ENCODE results near the gene BLACAT1.
A peak's percentile ranks its signal among the peaks of the same experiment; 100 is the strongest.

Gene BLACAT1

DNA sequence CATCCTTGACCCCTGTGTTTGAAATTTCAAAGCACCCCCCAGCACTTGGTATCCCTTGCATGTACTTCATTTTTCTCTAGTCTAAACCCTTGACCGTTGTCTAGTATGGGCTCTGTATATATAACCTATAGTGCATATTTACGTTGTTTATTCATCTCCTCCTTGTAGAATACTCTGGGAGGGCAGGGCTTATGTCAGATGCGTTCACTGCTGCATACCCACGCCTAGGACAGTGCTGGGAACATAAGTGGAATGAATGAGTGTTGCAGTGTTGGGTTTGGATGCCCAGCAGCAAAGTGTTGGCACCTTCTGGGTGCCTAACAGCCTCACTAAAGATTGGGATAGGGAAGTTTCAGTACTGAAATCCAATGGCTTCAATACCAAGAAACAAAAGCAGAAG lies 17.6 kb upstream of the BLACAT1 start:
- DNase-seq (ENCODE audit: low read depth, low spot score) = no peak
- TF ChIP-seq, protein P1, sequence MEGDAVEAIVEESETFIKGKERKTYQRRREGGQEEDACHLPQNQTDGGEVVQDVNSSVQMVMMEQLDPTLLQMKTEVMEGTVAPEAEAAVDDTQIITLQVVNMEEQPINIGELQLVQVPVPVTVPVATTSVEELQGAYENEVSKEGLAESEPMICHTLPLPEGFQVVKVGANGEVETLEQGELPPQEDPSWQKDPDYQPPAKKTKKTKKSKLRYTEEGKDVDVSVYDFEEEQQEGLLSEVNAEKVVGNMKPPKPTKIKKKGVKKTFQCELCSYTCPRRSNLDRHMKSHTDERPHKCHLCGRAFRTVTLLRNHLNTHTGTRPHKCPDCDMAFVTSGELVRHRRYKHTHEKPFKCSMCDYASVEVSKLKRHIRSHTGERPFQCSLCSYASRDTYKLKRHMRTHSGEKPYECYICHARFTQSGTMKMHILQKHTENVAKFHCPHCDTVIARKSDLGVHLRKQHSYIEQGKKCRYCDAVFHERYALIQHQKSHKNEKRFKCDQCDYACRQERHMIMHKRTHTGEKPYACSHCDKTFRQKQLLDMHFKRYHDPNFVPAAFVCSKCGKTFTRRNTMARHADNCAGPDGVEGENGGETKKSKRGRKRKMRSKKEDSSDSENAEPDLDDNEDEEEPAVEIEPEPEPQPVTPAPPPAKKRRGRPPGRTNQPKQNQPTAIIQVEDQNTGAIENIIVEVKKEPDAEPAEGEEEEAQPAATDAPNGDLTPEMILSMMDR (IDR thresholded peaks at IDR 0.05; ENCODE audit: low read depth, low read length) = no peak
- H3K4me3 ChIP-seq (ENCODE audit: low read depth, low read length) = no peak overlapping the region
- in situ Hi-C loops (cut with HindIII; ENCODE audit: low sequenced_read_pairs) = no loop called here

DNA sequence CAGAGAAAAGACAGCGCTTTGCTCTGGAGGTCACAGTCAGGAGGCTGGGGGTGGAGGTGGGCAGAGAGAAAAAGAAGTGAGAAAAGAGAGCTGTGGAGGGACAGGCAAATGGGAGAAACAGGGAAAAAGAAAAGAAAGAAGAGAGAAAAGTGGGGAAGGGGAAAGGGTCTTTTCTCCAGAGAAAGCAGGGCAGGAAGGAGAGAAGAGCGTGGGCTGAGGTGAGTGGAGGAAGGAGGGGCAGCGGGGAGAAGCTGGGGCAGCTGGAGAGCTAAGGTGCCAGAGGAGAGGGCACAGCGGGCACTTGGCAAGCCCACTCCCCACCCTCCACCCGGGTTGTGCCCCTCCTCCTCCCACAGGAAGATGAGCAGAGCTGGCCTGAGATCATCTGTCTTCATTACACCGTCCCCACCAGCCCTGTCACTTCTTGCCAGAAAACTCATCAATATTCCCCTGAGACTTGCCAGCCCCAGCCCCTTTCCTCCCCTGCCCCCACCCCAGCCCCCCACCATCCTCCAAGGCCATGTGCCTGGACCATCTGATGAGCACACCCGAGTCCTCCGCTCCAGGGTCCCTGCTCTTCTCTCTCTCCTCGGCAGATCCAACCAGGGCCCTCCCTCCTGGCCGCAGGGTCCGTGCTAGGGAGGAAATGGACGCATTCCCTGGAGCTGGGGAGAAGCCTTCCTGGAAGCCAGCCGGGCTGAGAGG lies 17.0 kb upstream of the BLACAT1 start:
- TF ChIP-seq, protein P1 (IDR thresholded peaks at IDR 0.05; ENCODE audit: low read depth, low read length) = no peak
- DNase-seq (ENCODE audit: low read depth, low spot score) = no peak
- no peak overlapping the region for H3K4me3 ChIP-seq (ENCODE audit: low read depth, low read length)
- in situ Hi-C loops (cut with HindIII; ENCODE audit: low sequenced_read_pairs) = no loop called here

DNA sequence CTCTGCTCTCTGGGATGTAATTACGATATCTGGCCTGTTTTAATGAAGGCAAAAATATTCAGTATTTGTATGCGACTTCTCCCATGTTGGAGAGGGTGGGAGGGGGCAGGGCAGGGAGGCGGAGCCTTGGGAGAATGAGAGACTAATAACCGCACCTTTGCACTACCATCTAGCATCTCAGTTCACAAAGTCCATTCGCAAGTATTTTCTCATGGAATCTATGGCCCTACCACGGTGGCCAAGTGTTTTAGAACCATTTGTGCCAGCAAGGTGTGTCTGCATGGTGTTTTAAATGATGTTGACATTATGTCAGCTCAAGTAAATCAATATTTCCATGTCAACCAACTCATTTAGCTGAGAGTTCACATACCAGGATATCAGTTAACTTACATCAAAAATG lies 14.3 kb upstream of the BLACAT1 start:
- TF ChIP-seq, protein P1 (IDR thresholded peaks at IDR 0.05; ENCODE audit: low read depth, low read length) = no peak
- in situ Hi-C loops (cut with HindIII; ENCODE audit: low sequenced_read_pairs) = no loop called here

DNA sequence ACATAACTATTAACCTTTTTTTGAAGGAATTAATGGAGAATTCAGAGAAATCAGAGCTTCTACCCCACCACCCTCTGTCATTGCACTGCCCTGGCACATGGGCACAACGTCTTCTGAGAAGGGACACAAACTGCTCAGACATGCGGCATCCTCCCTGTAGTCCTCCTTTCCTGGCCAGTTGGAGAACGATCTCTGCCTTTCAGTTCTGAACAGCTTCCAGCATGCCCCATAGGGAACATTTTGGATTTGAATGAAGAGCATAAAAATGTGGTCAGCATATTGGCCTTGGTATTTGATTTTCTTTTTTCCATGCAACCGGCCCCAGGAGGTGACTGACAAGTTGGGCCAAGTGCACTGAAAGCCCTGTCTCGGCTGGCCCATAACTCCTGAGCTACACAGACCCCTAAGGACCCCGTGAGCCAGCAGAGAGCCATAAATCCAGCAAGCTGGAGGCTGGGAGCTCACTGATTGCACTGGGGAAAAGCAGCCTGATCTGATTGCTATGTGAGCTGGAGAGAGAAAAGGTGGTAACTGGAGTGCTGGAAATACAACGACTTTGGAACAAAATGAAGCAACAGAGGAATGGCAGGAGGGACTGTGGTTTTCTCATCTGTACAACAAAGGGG lies 10.9 kb upstream of the BLACAT1 start:
- TF ChIP-seq, protein P1 (IDR thresholded peaks at IDR 0.05; ENCODE audit: low read depth, low read length) = no peak
- no peak overlapping the region for H3K4me3 ChIP-seq (ENCODE audit: low read depth, low read length)
- DNase-seq (ENCODE audit: low read depth, low spot score) = no peak
- in situ Hi-C loops (cut with HindIII; ENCODE audit: low sequenced_read_pairs) = no loop called here

More for the DNA sequence above, 14.3 kb upstream of the BLACAT1 start:
- H3K4me3 ChIP-seq (ENCODE audit: low read depth, low read length) = no peak overlapping the region
- DNase-seq (ENCODE audit: low read depth, low spot score) = no peak

DNA sequence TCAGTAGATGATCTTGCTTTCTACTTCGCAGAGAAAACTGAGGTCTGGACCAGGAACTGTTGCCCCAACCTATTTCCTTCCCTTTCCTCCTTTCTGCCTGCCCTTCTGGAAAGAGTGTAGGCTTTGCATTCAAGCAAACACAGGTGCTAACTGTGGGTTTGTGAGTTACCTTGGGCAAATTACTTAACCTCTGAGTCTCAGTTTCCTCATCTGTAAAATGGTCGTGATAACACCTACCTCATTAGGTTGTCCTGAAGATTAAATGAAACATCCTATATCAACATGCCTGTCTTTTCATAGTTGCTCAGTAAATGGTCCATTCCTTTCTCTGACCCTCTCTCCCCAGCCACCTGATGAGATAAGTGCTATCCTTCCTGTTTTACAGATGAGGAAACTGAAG lies 9.5 kb upstream of the BLACAT1 start:
- in situ Hi-C loops (cut with HindIII; ENCODE audit: low sequenced_read_pairs) = no loop called here
- TF ChIP-seq, protein P1 (IDR thresholded peaks at IDR 0.05; ENCODE audit: low read depth, low read length) = no peak

DNA sequence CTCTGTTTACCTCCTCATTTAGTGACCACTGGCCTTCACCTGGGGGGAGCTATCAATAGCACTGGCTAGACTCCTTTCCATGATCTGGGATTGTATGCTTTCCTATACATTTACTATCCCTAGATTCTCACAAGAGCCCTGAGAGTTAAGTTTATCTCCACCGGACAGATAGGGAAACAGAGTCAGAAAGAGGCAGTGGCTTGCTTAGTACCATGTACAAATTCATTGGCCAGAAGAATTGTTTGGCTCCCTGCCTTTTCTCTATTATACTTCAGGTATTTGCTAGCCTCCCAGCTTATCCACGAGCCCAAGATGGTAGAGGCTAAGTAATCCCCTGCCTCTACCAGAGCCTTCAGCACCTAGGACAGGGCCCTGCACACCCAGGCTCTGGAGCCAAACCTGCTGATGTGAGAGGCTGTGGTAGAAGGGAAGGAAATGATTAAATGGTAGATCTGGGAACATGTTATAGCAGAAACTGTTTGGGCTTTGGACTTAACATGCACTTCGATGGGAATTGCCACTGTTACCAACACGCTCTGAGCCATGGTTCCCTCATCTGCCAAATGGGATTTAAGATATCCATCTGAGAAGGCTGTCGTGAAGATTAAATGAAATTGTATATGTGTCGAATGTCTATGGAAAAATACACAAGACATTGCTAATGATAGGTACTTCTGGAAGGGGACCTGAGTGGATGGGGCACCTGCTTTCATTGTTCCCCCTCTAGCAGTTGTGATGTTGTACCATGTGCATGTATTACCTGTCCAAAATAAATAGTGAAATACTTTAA lies 3.1 kb upstream of the BLACAT1 start:
- H3K4me3 ChIP-seq (ENCODE audit: low read depth, low read length) = no peak overlapping the region
- in situ Hi-C loops (cut with HindIII; ENCODE audit: low sequenced_read_pairs) = no loop called here
- TF ChIP-seq, protein P1 (IDR thresholded peaks at IDR 0.05; ENCODE audit: low read depth, low read length) = no peak
- peak; percentile 72 for DNase-seq (ENCODE audit: low read depth, low spot score)

More for the DNA sequence above, 9.5 kb upstream of the BLACAT1 start:
- no peak for DNase-seq (ENCODE audit: low read depth, low spot score)
- H3K4me3 ChIP-seq (ENCODE audit: low read depth, low read length) = no peak overlapping the region
